Iris pigment epithelial cell (primary cell): ENCODE measurements around the gene PTPRD.
"Not testable (repeated sequence)": the region's sequence is repeated elsewhere in the genome, so short reads cannot be mapped to it uniquely, and the experiment has no call there.

Experiments used
- DNase-seq: peaks from one replicate; pipeline ENCODE4 v3.0.0-alpha.2; 2011; ENCODE audit warnings: low read depth

PTPRD gene

GRCh38 chr9:9170439-9171134 is 1442.2 kb downstream of the PTPRD start:
- no peak for DNase-seq

GRCh38 chr9:9142001-9142400 is 1470.8 kb downstream of the PTPRD start:
- DNase-seq = no peak

GRCh38 chr9:9133526-9133925 is 1479.3 kb downstream of the PTPRD start:
- DNase-seq = no peak

- DNase-seq = no peak
Measured at GRCh38 chr9:9124616-9125015, 1488.2 kb downstream of the PTPRD start.

GRCh38 chr9:9122230-9122875 is 1490.4 kb downstream of the PTPRD start:
- DNase-seq = no peak

GRCh38 chr9:9117866-9118265 is 1494.9 kb downstream of the PTPRD start:
- DNase-seq = no peak

GRCh38 chr9:9112001-9112720 is 1500.6 kb downstream of the PTPRD start:
- DNase-seq = no peak

- DNase-seq = no peak
Measured at GRCh38 chr9:9108641-9109040, 1504.2 kb downstream of the PTPRD start.

GRCh38 chr9:9102295-9102694 is 1510.5 kb downstream of the PTPRD start:
- DNase-seq = no peak

- DNase-seq = no peak
Measured at GRCh38 chr9:9100070-9100469, 1512.7 kb downstream of the PTPRD start.

GRCh38 chr9:9099646-9100045 is 1513.2 kb downstream of the PTPRD start:
- no peak for DNase-seq

GRCh38 chr9:9097254-9097653 is 1515.5 kb downstream of the PTPRD start:
- not testable (repeated sequence) for DNase-seq

- no peak for DNase-seq
Measured at GRCh38 chr9:9091387-9091786, 1521.4 kb downstream of the PTPRD start.

GRCh38 chr9:9079473-9079872 is 1533.3 kb downstream of the PTPRD start:
- DNase-seq = no peak

- no peak for DNase-seq
Measured at GRCh38 chr9:9078301-9078700, 1534.5 kb downstream of the PTPRD start.

GRCh38 chr9:9061627-9062026 is 1551.2 kb downstream of the PTPRD start:
- no peak for DNase-seq

GRCh38 chr9:9054354-9054992 is 1558.3 kb downstream of the PTPRD start:
- no peak for DNase-seq

- DNase-seq = no peak
Measured at GRCh38 chr9:9045572-9045971, 1567.2 kb downstream of the PTPRD start.

- DNase-seq = no peak
Measured at GRCh38 chr9:9045072-9045471, 1567.7 kb downstream of the PTPRD start.

GRCh38 chr9:9043788-9044187 is 1569.0 kb downstream of the PTPRD start:
- not testable (repeated sequence) for DNase-seq

- DNase-seq = no peak
Measured at GRCh38 chr9:9041756-9042155, 1571.0 kb downstream of the PTPRD start.

- no peak for DNase-seq
Measured at GRCh38 chr9:9033022-9033421, 1579.8 kb downstream of the PTPRD start.

GRCh38 chr9:9016597-9016996 is 1596.2 kb downstream of the PTPRD start:
- DNase-seq = no peak
